Endothelial cell (in vitro differentiated cells): ENCODE measurements around the gene RPS27L. TPM values are rescaled to one million over a fixed set of nuclear protein-coding genes. Genes with fewer than 3 reads are reported as not detected.

Experiments
- DNase-seq: peaks from one replicate; pipeline ENCODE4 v3.0.0; 2021; ENCODE audit warnings: low spot score
- H3K27ac Mint-ChIP-seq: one replicate; pipeline ENCODE4 v1.8.0; 2021; ENCODE audit warnings: mixed read lengths, inconsistent platforms; ENCODE audit not compliant: unreplicated experiment
- H3K27me3 Mint-ChIP-seq: one replicate; pipeline ENCODE4 v1.8.0; 2021; ENCODE audit warnings: mild to moderate bottlenecking, moderate library complexity, mixed read lengths, inconsistent platforms; ENCODE audit not compliant: unreplicated experiment
- H3K36me3 Mint-ChIP-seq: one replicate; pipeline ENCODE4 v1.8.0; 2021; ENCODE audit warnings: mild to moderate bottlenecking, low read depth, mixed read lengths, inconsistent platforms; ENCODE audit not compliant: unreplicated experiment
- H3K4me1 Mint-ChIP-seq: one replicate; pipeline ENCODE4 v1.8.0; 2021; ENCODE audit warnings: mild to moderate bottlenecking, mixed read lengths, inconsistent platforms; ENCODE audit not compliant: unreplicated experiment
- H3K4me3 Mint-ChIP-seq: one replicate; pipeline ENCODE4 v1.8.0; 2021; ENCODE audit warnings: mild to moderate bottlenecking, mixed read lengths, inconsistent platforms; ENCODE audit not compliant: unreplicated experiment
- H3K9me3 Mint-ChIP-seq: one replicate; pipeline ENCODE4 v1.8.0; 2021; ENCODE audit warnings: mixed read lengths, inconsistent platforms; ENCODE audit not compliant: unreplicated experiment
- total RNA-seq: library from RNA; stranded (reverse); fragmentation: NEBNext Ultra II Directional; extraction: Animal tissue kit (Norgen Biotek cat#: 25700); gene quantifications from one replicate; pipeline ENCODE4 v1.2.1, GENCODE V29; 2021; ENCODE audit not compliant: unreplicated experiment
- TF ChIP-seq, protein P1 (sequence below): fragments of 200-600 bp; sonication (generic); IDR thresholded peaks from one replicate; pipeline ENCODE4 v1.5.0; 2021; ENCODE audit warnings: antibody characterized with exemption; ENCODE audit not compliant: unreplicated experiment

RPS27L gene
- total RNA-seq, 1 donor from 2014 or later, result 149 TPM

DNA sequence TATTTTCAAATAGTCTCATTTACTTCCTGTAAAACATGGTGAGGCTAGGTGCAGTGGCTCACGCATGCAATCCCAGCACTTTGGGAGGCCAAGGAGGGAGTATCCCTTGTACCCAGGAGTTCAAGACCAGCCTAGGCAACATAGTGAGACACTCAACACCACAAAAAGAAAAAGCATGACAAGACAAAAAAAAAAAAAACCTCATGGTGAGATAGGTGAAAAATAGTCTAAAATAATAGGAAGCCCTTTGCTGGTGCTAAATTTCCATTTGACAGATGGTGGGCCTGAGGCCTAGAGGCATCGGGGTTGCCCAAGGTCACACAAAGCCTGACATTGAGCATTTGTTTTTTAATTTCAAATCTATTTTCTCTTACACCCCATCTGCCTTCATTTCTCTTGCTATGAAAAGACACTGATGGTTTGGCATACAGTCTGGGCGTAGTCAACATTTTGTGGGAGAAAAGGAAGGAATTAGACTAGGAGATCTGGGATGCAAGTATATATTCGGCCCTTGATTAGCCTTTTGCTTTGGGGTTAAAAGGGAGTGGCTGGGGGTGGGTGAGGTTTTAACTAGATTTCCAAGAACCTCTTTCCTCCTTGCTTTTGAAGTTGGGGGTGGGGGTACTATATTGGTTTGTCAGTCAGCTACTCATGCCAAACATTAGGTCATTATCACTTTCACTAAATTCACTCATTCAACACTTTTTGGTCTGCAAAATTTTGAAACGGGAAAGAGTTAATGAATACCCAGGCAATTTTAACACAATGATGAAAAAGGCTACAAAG, 43.4 kb upstream of the RPS27L start:
- no peak for DNase-seq
- Mint-ChIP-seq H3K27me3 (peaks cover under 1% of the 10 kb centered on the region), H3K27ac (no peak overlapping the region), H3K4me1 (peaks cover 47% of the 10 kb centered on the region), H3K4me3 (no peak overlapping the region), H3K9me3 (no peaks in the 10 kb centered on the region), H3K36me3 (peaks cover 7% of the 10 kb centered on the region)
- TF ChIP-seq, protein P1, sequence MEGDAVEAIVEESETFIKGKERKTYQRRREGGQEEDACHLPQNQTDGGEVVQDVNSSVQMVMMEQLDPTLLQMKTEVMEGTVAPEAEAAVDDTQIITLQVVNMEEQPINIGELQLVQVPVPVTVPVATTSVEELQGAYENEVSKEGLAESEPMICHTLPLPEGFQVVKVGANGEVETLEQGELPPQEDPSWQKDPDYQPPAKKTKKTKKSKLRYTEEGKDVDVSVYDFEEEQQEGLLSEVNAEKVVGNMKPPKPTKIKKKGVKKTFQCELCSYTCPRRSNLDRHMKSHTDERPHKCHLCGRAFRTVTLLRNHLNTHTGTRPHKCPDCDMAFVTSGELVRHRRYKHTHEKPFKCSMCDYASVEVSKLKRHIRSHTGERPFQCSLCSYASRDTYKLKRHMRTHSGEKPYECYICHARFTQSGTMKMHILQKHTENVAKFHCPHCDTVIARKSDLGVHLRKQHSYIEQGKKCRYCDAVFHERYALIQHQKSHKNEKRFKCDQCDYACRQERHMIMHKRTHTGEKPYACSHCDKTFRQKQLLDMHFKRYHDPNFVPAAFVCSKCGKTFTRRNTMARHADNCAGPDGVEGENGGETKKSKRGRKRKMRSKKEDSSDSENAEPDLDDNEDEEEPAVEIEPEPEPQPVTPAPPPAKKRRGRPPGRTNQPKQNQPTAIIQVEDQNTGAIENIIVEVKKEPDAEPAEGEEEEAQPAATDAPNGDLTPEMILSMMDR, result no peak

DNA sequence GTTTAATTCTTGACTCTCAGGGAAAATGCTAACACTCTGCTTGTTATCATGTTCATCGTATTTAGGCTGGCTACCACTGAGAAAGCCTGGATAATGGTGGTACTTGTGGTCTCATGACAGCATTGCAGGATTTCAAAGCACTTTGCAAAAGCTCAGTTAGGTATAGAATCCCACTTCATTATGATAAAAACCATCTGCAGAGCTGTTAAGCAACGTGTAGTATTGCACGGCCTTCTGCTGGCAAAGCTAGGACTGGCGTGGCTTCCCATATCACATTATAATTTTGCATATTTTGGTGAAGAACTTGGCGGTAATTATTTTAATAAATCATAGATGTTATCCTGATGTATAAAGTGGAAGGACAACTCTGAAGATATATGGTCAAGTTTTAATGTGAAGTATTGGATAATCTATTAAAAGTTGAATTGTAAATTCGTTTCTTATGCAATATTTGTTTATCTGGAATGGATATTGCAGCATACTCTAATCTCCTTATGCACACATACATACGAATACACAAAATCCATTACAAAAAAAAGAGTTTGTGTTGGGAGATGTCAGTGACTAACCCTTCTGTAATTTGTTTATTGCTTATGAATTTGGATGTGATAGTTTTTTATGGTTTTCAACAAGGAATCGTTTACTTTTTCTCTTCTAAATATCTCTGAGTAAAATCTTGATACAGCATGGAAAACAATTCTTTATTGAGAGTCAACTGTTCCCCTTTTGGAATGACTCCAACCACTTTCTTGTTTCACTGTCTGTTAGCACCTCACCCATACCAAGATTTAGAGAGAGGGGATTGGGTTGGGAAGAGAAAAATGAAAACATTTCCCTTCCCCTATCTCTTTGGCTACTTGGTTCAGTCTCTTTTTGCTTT, 41.3 kb upstream of the RPS27L start:
- Mint-ChIP-seq H3K27ac (no peak overlapping the region), H3K27me3 (peaks cover 1% of the 10 kb centered on the region), H3K36me3 (peaks cover 7% of the 10 kb centered on the region), H3K4me1 (peaks cover 61% of the 10 kb centered on the region), H3K4me3 (no peak overlapping the region), H3K9me3 (no peaks in the 10 kb centered on the region)
- TF ChIP-seq, protein P1, result no peak
- no peak for DNase-seq

DNA sequence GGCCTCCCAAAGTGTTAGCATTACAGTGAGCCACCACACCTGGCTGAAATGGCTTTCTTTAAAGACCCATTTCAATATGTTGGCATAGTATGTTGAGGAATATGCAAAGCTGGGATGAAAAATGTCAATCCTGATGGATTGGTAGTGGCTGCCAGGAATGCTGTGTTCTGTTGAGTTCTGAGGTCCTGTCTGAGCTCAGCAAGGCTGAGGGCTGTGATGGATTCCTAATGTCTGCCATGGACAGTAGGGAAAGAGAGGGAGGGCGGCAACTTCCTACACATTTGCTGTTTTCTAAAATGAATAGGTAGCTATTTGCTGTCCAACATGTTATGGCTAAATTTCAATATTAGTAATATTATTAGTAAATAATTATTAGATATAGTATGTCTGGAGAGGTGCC, 40.3 kb upstream of the RPS27L start:
- H3K36me3 Mint-ChIP-seq, result peaks cover 7% of the 10 kb centered on the region
- H3K4me1 Mint-ChIP-seq, result peaks cover 56% of the 10 kb centered on the region
- no peak overlapping the region for H3K4me3 Mint-ChIP-seq
- peaks cover 1% of the 10 kb centered on the region for H3K27me3 Mint-ChIP-seq
- no peak for DNase-seq
- no peak overlapping the region for H3K27ac Mint-ChIP-seq
- TF ChIP-seq, protein P1, result no peak
- H3K9me3 Mint-ChIP-seq, result no peaks in the 10 kb centered on the region

DNA sequence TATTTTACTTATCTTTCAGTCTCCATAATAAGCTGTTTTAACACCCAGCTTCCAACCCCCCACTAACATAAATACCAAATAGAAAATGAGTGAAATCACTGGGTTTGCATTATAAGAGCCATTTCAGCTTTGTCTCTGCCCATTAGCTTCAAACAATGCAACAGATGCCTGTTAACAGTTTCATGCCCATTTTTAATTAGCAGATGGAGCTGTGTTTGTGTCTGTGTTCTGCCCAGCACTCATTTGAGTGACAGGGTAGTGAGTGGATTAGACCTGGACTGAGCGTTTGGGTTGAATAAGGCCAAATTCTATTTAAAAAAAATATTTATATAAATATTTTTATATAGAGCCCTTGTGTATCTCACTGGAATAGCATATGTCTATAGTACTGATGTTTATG, 39.6 kb upstream of the RPS27L start:
- Mint-ChIP-seq H3K4me3 (no peak overlapping the region), H3K27ac (no peak overlapping the region), H3K27me3 (peaks cover 1% of the 10 kb centered on the region), H3K36me3 (peaks cover 7% of the 10 kb centered on the region), H3K9me3 (no peaks in the 10 kb centered on the region), H3K4me1 (peaks cover 58% of the 10 kb centered on the region)
- DNase-seq, result no peak
- TF ChIP-seq, protein P1, result no peak

DNA sequence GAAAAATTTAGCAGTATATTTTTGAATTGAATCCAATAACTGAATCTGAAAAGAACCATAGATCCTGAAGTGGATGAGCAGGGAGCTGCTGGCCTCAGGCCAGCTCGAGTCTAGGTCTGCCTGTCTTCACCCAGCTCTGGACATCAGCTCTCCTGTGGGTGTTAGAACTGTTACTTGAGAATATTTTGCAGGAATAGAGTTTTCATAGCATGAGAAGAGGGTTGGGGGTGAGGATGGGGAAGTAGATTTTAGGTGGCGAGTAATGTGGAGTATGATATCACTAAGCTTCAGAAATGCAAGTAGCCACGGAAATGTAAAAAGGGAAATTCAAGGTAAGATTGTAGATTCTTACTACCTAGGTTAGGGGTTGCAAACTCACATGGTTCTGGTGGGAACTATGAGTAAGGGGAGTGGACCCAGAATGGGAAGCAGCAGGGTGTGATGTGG, 38.3 kb upstream of the RPS27L start:
- Mint-ChIP-seq H3K9me3 (no peaks in the 10 kb centered on the region), H3K27ac (peak overlapping the region; percentile 9), H3K4me1 (peaks cover 58% of the 10 kb centered on the region), H3K36me3 (no peaks in the 10 kb centered on the region), H3K27me3 (peaks cover 1% of the 10 kb centered on the region), H3K4me3 (no peak overlapping the region)
- DNase-seq, result no peak
- TF ChIP-seq, protein P1, result no peak
